Measurements from ENCODE around the gene JAML. TPM values are rescaled to one million over a fixed set of nuclear protein-coding genes. Genes with fewer than 3 reads are reported as not detected.

JAML gene
- polyA plus RNA-seq, 1 donor from 2014 or later, result 0.28 TPM

- H3K9ac ChIP-seq (ENCODE audit: low read length), result no peak overlapping the region
- H3K4me3 ChIP-seq (ENCODE audit: low read length), result no peak overlapping the region
- no peaks in the 10 kb centered on the region for H3K79me2 ChIP-seq (replicated peaks; ENCODE audit: insufficient read depth, low read length)
- no peak overlapping the region for H3K4me2 ChIP-seq (ENCODE audit: low read length)
- no peaks in the 10 kb centered on the region for H3K9me2 ChIP-seq (ENCODE audit: insufficient read depth, low read length)
- no peaks in the 10 kb centered on the region for H3K27me3 ChIP-seq (ENCODE audit: insufficient read depth, low read depth, low read length)
- no peak overlapping the region for H2AFZ ChIP-seq (ENCODE audit: low read depth, low read length)
- H3K9me3 ChIP-seq (ENCODE audit: low read length), result no peaks in the 10 kb centered on the region
- H4K20me1 ChIP-seq (ENCODE audit: insufficient read depth), result no peaks in the 10 kb centered on the region
- no peaks in the 10 kb centered on the region for H3F3A ChIP-seq (ENCODE audit: insufficient read depth, low read length, poor library complexity, severe bottlenecking)
- H3K27ac ChIP-seq (ENCODE audit: low read length), result no peak overlapping the region
- no peaks in the 10 kb centered on the region for H3K36me3 ChIP-seq (ENCODE audit: insufficient read depth, low read length)
- TF ChIP-seq CTCF (IDR thresholded peaks at IDR 0.05; ENCODE audit: poor library complexity, severe bottlenecking) (no peak), TAF1 (IDR thresholded peaks at IDR 0.05; ENCODE audit: low read depth) (no peak), POLR2AphosphoS5 (IDR thresholded peaks at IDR 0.05) (no peak), SMC3 (conservative IDR thresholded peaks at IDR 0.05; ENCODE audit: poor library complexity) (no peak), EZH2 (IDR thresholded peaks at IDR 0.05; ENCODE audit: borderline replicate concordance, insufficient read depth, low read length, poor library complexity, severe bottlenecking) (no peak), MXI1 (conservative IDR thresholded peaks at IDR 0.05; ENCODE audit: poor library complexity, severe bottlenecking) (no peak), REST (IDR thresholded peaks at IDR 0.05; ENCODE audit: borderline replicate concordance) (no peak), RAD21 (conservative IDR thresholded peaks at IDR 0.05) (no peak), EP300 (conservative IDR thresholded peaks at IDR 0.05; ENCODE audit: poor library complexity, severe bottlenecking) (no peak)
Measured at GRCh38 chr11:118229274-118229847, 4.5 kb upstream of the JAML start.

- no peak overlapping the region for H2AFZ ChIP-seq (ENCODE audit: low read depth, low read length)
- TF ChIP-seq POLR2AphosphoS5 (IDR thresholded peaks at IDR 0.05), result no peak
- TF ChIP-seq MXI1 (conservative IDR thresholded peaks at IDR 0.05; ENCODE audit: poor library complexity, severe bottlenecking), result no peak
- no peak for TF ChIP-seq EZH2 (IDR thresholded peaks at IDR 0.05; ENCODE audit: borderline replicate concordance, insufficient read depth, low read length, poor library complexity, severe bottlenecking)
- no peak for TF ChIP-seq SMC3 (conservative IDR thresholded peaks at IDR 0.05; ENCODE audit: poor library complexity)
- TF ChIP-seq REST (IDR thresholded peaks at IDR 0.05; ENCODE audit: borderline replicate concordance), result no peak
- TF ChIP-seq RAD21 (conservative IDR thresholded peaks at IDR 0.05), result no peak
- TF ChIP-seq TAF1 (IDR thresholded peaks at IDR 0.05; ENCODE audit: low read depth), result no peak
- no peak for TF ChIP-seq CTCF (IDR thresholded peaks at IDR 0.05; ENCODE audit: poor library complexity, severe bottlenecking)
- no peak for TF ChIP-seq EP300 (conservative IDR thresholded peaks at IDR 0.05; ENCODE audit: poor library complexity, severe bottlenecking)
- no peaks in the 10 kb centered on the region for H4K20me1 ChIP-seq (ENCODE audit: insufficient read depth)
- H3K9ac ChIP-seq (ENCODE audit: low read length), result no peak overlapping the region
- H3F3A ChIP-seq (ENCODE audit: insufficient read depth, low read length, poor library complexity, severe bottlenecking), result no peaks in the 10 kb centered on the region
- no peak overlapping the region for H3K4me3 ChIP-seq (ENCODE audit: low read length)
- H3K79me2 ChIP-seq (replicated peaks; ENCODE audit: insufficient read depth, low read length), result no peaks in the 10 kb centered on the region
- no peaks in the 10 kb centered on the region for H3K9me3 ChIP-seq (ENCODE audit: low read length)
- no peaks in the 10 kb centered on the region for H3K27me3 ChIP-seq (ENCODE audit: insufficient read depth, low read depth, low read length)
- no peaks in the 10 kb centered on the region for H3K36me3 ChIP-seq (ENCODE audit: insufficient read depth, low read length)
- no peaks in the 10 kb centered on the region for H3K9me2 ChIP-seq (ENCODE audit: insufficient read depth, low read length)
- no peak overlapping the region for H3K4me2 ChIP-seq (ENCODE audit: low read length)
- H3K27ac ChIP-seq (ENCODE audit: low read length), result no peak overlapping the region
Measured at GRCh38 chr11:118227865-118228785, 3.3 kb upstream of the JAML start.

Data from neural cell (in vitro differentiated cells).